PC-9 (cell line): ENCODE measurements around the gene TMEM51. TPM values are rescaled to one million over a fixed set of nuclear protein-coding genes. Genes with fewer than 3 reads are reported as not detected.

Experiments
- BruUV-seq: library from RNA; stranded (reverse); fragments of 400-500 nt; replicated peaks from 2 replicates; lab custom pipeline; 2021; lab: Mats Ljungman, UMichigan
- CTCF ChIA-PET: fragments of 300-600 bp; sonication (Branson Sonifier 250); formaldehyde crosslinking; loops from one replicate; lab custom pipeline; 2022; ENCODE audit warnings: antibody characterized with exemption; lab: Charles Lee
- POLR2A ChIA-PET: fragments of 300-600 bp; sonication (Branson Sonifier 250); formaldehyde crosslinking; loops from one replicate; lab custom pipeline; 2022; ENCODE audit warnings: antibody characterized with exemption; ENCODE audit not compliant: unreplicated experiment; lab: Charles Lee
- DNase-seq, 2 experiments: peaks; one replicate each; pipeline versions ENCODE4 v3.0.0 to v3.0.0-alpha.2; 2015 to 2022; ENCODE audit warnings: mixed read lengths in 1 of 2
- H2AFZ ChIP-seq: fragments of 200-600 bp; sonication (generic); 2 replicates; pipeline ENCODE4 v1.8.1; 2017; ENCODE audit warnings: antibody characterized with exemption
- H3F3A ChIP-seq: fragments of 200-600 bp; sonication (generic); 2 replicates; pipeline ENCODE4 v1.8.1; 2017; ENCODE audit warnings: antibody characterized with exemption, mild to moderate bottlenecking, low read depth; ENCODE audit not compliant: insufficient read depth
- H3K27ac ChIP-seq: fragments of 200-600 bp; sonication (generic); 2 replicates; pipeline ENCODE4 v1.6.1; 2016; ENCODE audit warnings: mixed run types
- H3K27me3 ChIP-seq: fragments of 200-600 bp; sonication (generic); 2 replicates; pipeline ENCODE4 v1.6.1; 2016; ENCODE audit warnings: low read depth, mixed run types; ENCODE audit not compliant: insufficient read depth
- H3K36me3 ChIP-seq: fragments of 200-600 bp; sonication (generic); 2 replicates; pipeline ENCODE4 v1.6.1; 2016; ENCODE audit warnings: low read depth, mixed run types
- H3K4me1 ChIP-seq: fragments of 200-600 bp; sonication (generic); replicated peaks from 2 replicates; pipeline ENCODE4 v1.6.1; 2016; ENCODE audit warnings: mixed run types; ENCODE audit not compliant: insufficient read depth
- H3K4me2 ChIP-seq: fragments of 200-600 bp; sonication (generic); 2 replicates; pipeline ENCODE4 v1.6.1; 2017; ENCODE audit warnings: mixed run types
- H3K4me3 ChIP-seq: fragments of 200-600 bp; sonication (generic); 2 replicates; pipeline ENCODE4 v1.6.1; 2016; ENCODE audit warnings: mixed run types
- H3K79me2 ChIP-seq: fragments of 200-600 bp; sonication (generic); 2 replicates; pipeline ENCODE4 v1.6.1; 2017; ENCODE audit warnings: low read depth, mixed run types
- H3K9me2 ChIP-seq: fragments of 200-600 bp; sonication (generic); 2 replicates; pipeline ENCODE4 v1.8.1; 2017; ENCODE audit warnings: mild to moderate bottlenecking; ENCODE audit not compliant: insufficient read depth
- H3K9me3 ChIP-seq: fragments of 200-600 bp; sonication (generic); 2 replicates; pipeline ENCODE4 v1.8.1; 2016; ENCODE audit warnings: low read depth; ENCODE audit not compliant: insufficient read depth
- H4K20me1 ChIP-seq: fragments of 200-600 bp; sonication (generic); 2 replicates; pipeline ENCODE4 v1.8.1; 2017; ENCODE audit not compliant: insufficient read depth
- CTCF ChIP-seq: fragments of 200-600 bp; sonication (generic); conservative IDR thresholded peaks from 2 replicates; pipeline ENCODE4 v1.6.1; 2017; ENCODE audit warnings: mixed run types, antibody characterized with exemption, mild to moderate bottlenecking, moderate library complexity
- EZH2 ChIP-seq: fragments of 200-600 bp; sonication (generic); IDR thresholded peaks from 2 replicates; pipeline ENCODE4 v1.8.0; 2017; ENCODE audit warnings: antibody characterized with exemption, low read depth
- intact Hi-C: fragments of 100-400 bp; cut with micrococcal nuclease; formaldehyde crosslinking; loops from one replicate; pipeline ENCODE4 v1.10.0; 2022; ENCODE audit not compliant: unreplicated experiment
- total RNA-seq: library from RNA; stranded (reverse); gene quantifications from 2 replicates; pipeline ENCODE4 v1.2.3, GENCODE V29; 2021

Gene TMEM51
- total RNA-seq, 1 experiment from 2014 or later = 11.7 TPM

- POLR2A ChIA-PET = no interaction called here
Measured at GRCh38 chr1:15251857-15252835, 98.6 kb downstream of the TMEM51 start.

GRCh38 chr1:15254559-15254958, 101.0 kb downstream of the TMEM51 start:
- no peak overlapping the region for H3K4me2 ChIP-seq
- no peak for TF ChIP-seq EZH2
- TF ChIP-seq CTCF = no peak
- no peaks in the 10 kb centered on the region for H4K20me1 ChIP-seq
- no peaks in the 10 kb centered on the region for H3K27me3 ChIP-seq
- no peak overlapping the region for H3K27ac ChIP-seq
- no peaks in the 10 kb centered on the region; the same call in 1 of the 2 replicates for H3F3A ChIP-seq
- H3K36me3 ChIP-seq = no peaks in the 10 kb centered on the region
- no peak overlapping the region for H3K4me3 ChIP-seq
- intact Hi-C loops = no loop called here
- POLR2A ChIA-PET = no interaction called here
- no peaks in the 10 kb centered on the region for H3K4me1 ChIP-seq
- CTCF ChIA-PET = no interaction called here
- H3K9me3 ChIP-seq = no peaks in the 10 kb centered on the region
- no TSS peak for BruUV-seq
- H3K9me2 ChIP-seq = no peaks in the 10 kb centered on the region
- no peak overlapping the region for H2AFZ ChIP-seq
- no peaks in the 10 kb centered on the region for H3K79me2 ChIP-seq
- DNase-seq = no peak

More at GRCh38 chr1:15251857-15252835, 98.6 kb downstream of the TMEM51 start:
- H3K27me3 ChIP-seq = no peaks in the 10 kb centered on the region
- H3K4me1 ChIP-seq = no peaks in the 10 kb centered on the region
- H3F3A ChIP-seq = no peaks in the 10 kb centered on the region; the same call in 1 of the 2 replicates
- TF ChIP-seq EZH2 (no peak), CTCF (no peak)
- no peaks in the 10 kb centered on the region for H3K9me3 ChIP-seq
- H2AFZ ChIP-seq = no peak overlapping the region
- H3K4me3 ChIP-seq = no peak overlapping the region
- BruUV-seq = no TSS peak
- intact Hi-C loops = no loop called here
- H3K36me3 ChIP-seq = no peaks in the 10 kb centered on the region
- H3K79me2 ChIP-seq = no peaks in the 10 kb centered on the region
- H3K4me2 ChIP-seq = no peak overlapping the region
- H4K20me1 ChIP-seq = no peaks in the 10 kb centered on the region
- DNase-seq = no peak
- CTCF ChIA-PET = no interaction called here
- no peaks in the 10 kb centered on the region for H3K9me2 ChIP-seq
- no peak overlapping the region for H3K27ac ChIP-seq

- no peak for TF ChIP-seq CTCF
- no peak for TF ChIP-seq EZH2
- H4K20me1 ChIP-seq = no peaks in the 10 kb centered on the region
- intact Hi-C loops = no loop called here
- no peaks in the 10 kb centered on the region for H3K27me3 ChIP-seq
- BruUV-seq = no TSS peak
- ChIA-PET POLR2A (no interaction called here), CTCF (no interaction called here)
- H3F3A ChIP-seq = no peaks in the 10 kb centered on the region; the same call in 1 of the 2 replicates
- H2AFZ ChIP-seq = no peak overlapping the region
- no peak overlapping the region for H3K4me3 ChIP-seq
- no peak overlapping the region for H3K27ac ChIP-seq
- no peaks in the 10 kb centered on the region for H3K36me3 ChIP-seq
- no peaks in the 10 kb centered on the region for H3K79me2 ChIP-seq
- DNase-seq = no peak
- no peaks in the 10 kb centered on the region for H3K4me1 ChIP-seq
- H3K4me2 ChIP-seq = no peak overlapping the region
- H3K9me2 ChIP-seq = no peaks in the 10 kb centered on the region
- no peaks in the 10 kb centered on the region for H3K9me3 ChIP-seq
Measured at GRCh38 chr1:15255582-15256149, 102.1 kb downstream of the TMEM51 start.
